Dendritic cell treated with granulocyte-macrophage colony-stimulating factor and Interleukin-4, amounts not matched to agents 40 ng/mL and 50 ng/mL, for 4 days (primary cell): ENCODE measurements around the gene P2RX3.

Source experiments
- H3K27ac Mint-ChIP-seq: one replicate; pipeline ENCODE4 v1.8.0; 2022; ENCODE audit warnings: mild to moderate bottlenecking, mixed read lengths
- H3K27me3 Mint-ChIP-seq: one replicate; pipeline ENCODE4 v1.8.0; 2022; ENCODE audit warnings: mild to moderate bottlenecking, mixed read lengths
- H3K36me3 Mint-ChIP-seq: one replicate; pipeline ENCODE4 v1.8.0; 2022; ENCODE audit warnings: low read depth, mixed read lengths
- H3K4me1 Mint-ChIP-seq: one replicate; pipeline ENCODE4 v1.8.0; 2022; ENCODE audit warnings: low read depth, mixed read lengths
- H3K4me3 Mint-ChIP-seq: one replicate; pipeline ENCODE4 v1.8.0; 2022; ENCODE audit warnings: mild to moderate bottlenecking, moderate library complexity, mixed read lengths
- H3K9me3 Mint-ChIP-seq: one replicate; pipeline ENCODE4 v1.8.0; 2022; ENCODE audit warnings: mixed read lengths
- intact Hi-C: fragments of 100-400 bp; cut with micrococcal nuclease; formaldehyde crosslinking; loops from one replicate; pipeline ENCODE4 v1.15.0; 2022

P2RX3 gene

GRCh38 chr11:57314221-57314973 lies 23.8 kb upstream of the P2RX3 start:
- H3K27me3 Mint-ChIP-seq, result peaks cover 11% of the 10 kb centered on the region
- no peak overlapping the region for H3K27ac Mint-ChIP-seq
- intact Hi-C loops, result no loop called here
- H3K4me3 Mint-ChIP-seq, result no peak overlapping the region
- no peaks in the 10 kb centered on the region for H3K9me3 Mint-ChIP-seq
- H3K4me1 Mint-ChIP-seq, result peaks cover 31% of the 10 kb centered on the region
- peaks cover 16% of the 10 kb centered on the region for H3K36me3 Mint-ChIP-seq

GRCh38 chr11:57315491-57315890 lies 22.7 kb upstream of the P2RX3 start:
- intact Hi-C loops, result no loop called here
- no peak overlapping the region for H3K4me3 Mint-ChIP-seq
- no peaks in the 10 kb centered on the region for H3K9me3 Mint-ChIP-seq
- peaks cover 20% of the 10 kb centered on the region for H3K4me1 Mint-ChIP-seq
- H3K27me3 Mint-ChIP-seq, result peaks cover 3% of the 10 kb centered on the region
- H3K27ac Mint-ChIP-seq, result no peak overlapping the region
- peaks cover 6% of the 10 kb centered on the region for H3K36me3 Mint-ChIP-seq

GRCh38 chr11:57316017-57316416 lies 22.1 kb upstream of the P2RX3 start:
- no peak overlapping the region for H3K27ac Mint-ChIP-seq
- peaks cover 6% of the 10 kb centered on the region for H3K36me3 Mint-ChIP-seq
- peaks cover 19% of the 10 kb centered on the region for H3K4me1 Mint-ChIP-seq
- intact Hi-C loops, result no loop called here
- peaks cover 3% of the 10 kb centered on the region for H3K27me3 Mint-ChIP-seq
- no peaks in the 10 kb centered on the region for H3K9me3 Mint-ChIP-seq
- no peak overlapping the region for H3K4me3 Mint-ChIP-seq

- no peak overlapping the region for H3K4me3 Mint-ChIP-seq
- H3K9me3 Mint-ChIP-seq, result no peaks in the 10 kb centered on the region
- no peaks in the 10 kb centered on the region for H3K27me3 Mint-ChIP-seq
- H3K36me3 Mint-ChIP-seq, result peaks cover 6% of the 10 kb centered on the region
- no peak overlapping the region for H3K27ac Mint-ChIP-seq
- H3K4me1 Mint-ChIP-seq, result peaks cover 32% of the 10 kb centered on the region
- intact Hi-C loops, result no loop called here
These were observed 20.0 kb upstream of the P2RX3 start for GRCh38 chr11:57318178-57318577.

GRCh38 chr11:57320067-57320718 lies 18.0 kb upstream of the P2RX3 start:
- peaks cover 44% of the 10 kb centered on the region for H3K4me1 Mint-ChIP-seq
- no peak overlapping the region for H3K27ac Mint-ChIP-seq
- H3K36me3 Mint-ChIP-seq, result peaks cover 6% of the 10 kb centered on the region
- H3K4me3 Mint-ChIP-seq, result no peak overlapping the region
- H3K9me3 Mint-ChIP-seq, result no peaks in the 10 kb centered on the region
- intact Hi-C loops, result no loop called here
- peaks cover 7% of the 10 kb centered on the region for H3K27me3 Mint-ChIP-seq

GRCh38 chr11:57320719-57321387 lies 17.3 kb upstream of the P2RX3 start:
- H3K36me3 Mint-ChIP-seq, result peaks cover 8% of the 10 kb centered on the region
- peak overlapping the region; percentile 16 for H3K27ac Mint-ChIP-seq
- H3K9me3 Mint-ChIP-seq, result no peaks in the 10 kb centered on the region
- peaks cover 7% of the 10 kb centered on the region for H3K27me3 Mint-ChIP-seq
- peaks cover 50% of the 10 kb centered on the region for H3K4me1 Mint-ChIP-seq
- no peak overlapping the region for H3K4me3 Mint-ChIP-seq
- intact Hi-C loops, result no loop called here

- H3K4me1 Mint-ChIP-seq, result peaks cover 58% of the 10 kb centered on the region
- peaks cover 16% of the 10 kb centered on the region for H3K36me3 Mint-ChIP-seq
- H3K27ac Mint-ChIP-seq, result no peak overlapping the region
- H3K9me3 Mint-ChIP-seq, result no peaks in the 10 kb centered on the region
- H3K27me3 Mint-ChIP-seq, result peaks cover 7% of the 10 kb centered on the region
- H3K4me3 Mint-ChIP-seq, result no peak overlapping the region
- intact Hi-C loops, result no loop called here
These were observed 16.5 kb upstream of the P2RX3 start for GRCh38 chr11:57321388-57322255.

GRCh38 chr11:57322256-57323166 lies 15.6 kb upstream of the P2RX3 start:
- Mint-ChIP-seq H3K27me3 (peaks cover 7% of the 10 kb centered on the region), H3K4me1 (peaks cover 60% of the 10 kb centered on the region), H3K27ac (peak overlapping the region; percentile 90)

GRCh38 chr11:57323167-57323854 lies 14.8 kb upstream of the P2RX3 start:
- H3K4me1 Mint-ChIP-seq, result peaks cover 55% of the 10 kb centered on the region
- H3K36me3 Mint-ChIP-seq, result peaks cover 33% of the 10 kb centered on the region
- peak overlapping the region; percentile 82 for H3K4me3 Mint-ChIP-seq
- intact Hi-C loops, result no loop called here
- peaks cover 7% of the 10 kb centered on the region for H3K27me3 Mint-ChIP-seq
- no peaks in the 10 kb centered on the region for H3K9me3 Mint-ChIP-seq
- H3K27ac Mint-ChIP-seq, result peak overlapping the region; percentile 90

More at GRCh38 chr11:57322256-57323166, 15.6 kb upstream of the P2RX3 start:
- Mint-ChIP-seq H3K9me3 (no peaks in the 10 kb centered on the region), H3K4me3 (no peak overlapping the region), H3K36me3 (peaks cover 25% of the 10 kb centered on the region)
- intact Hi-C loops, result no loop called here

- Mint-ChIP-seq H3K4me3 (peak overlapping the region; percentile 82), H3K4me1 (peaks cover 54% of the 10 kb centered on the region), H3K27ac (peak overlapping the region; percentile 90), H3K9me3 (no peaks in the 10 kb centered on the region), H3K27me3 (peaks cover 7% of the 10 kb centered on the region), H3K36me3 (peaks cover 38% of the 10 kb centered on the region)
- intact Hi-C loops, result no loop called here
These were observed 14.3 kb upstream of the P2RX3 start for GRCh38 chr11:57323855-57324153.

- Mint-ChIP-seq H3K36me3 (peaks cover 38% of the 10 kb centered on the region), H3K27me3 (peaks cover 7% of the 10 kb centered on the region), H3K4me1 (peaks cover 54% of the 10 kb centered on the region), H3K27ac (peak overlapping the region; percentile 90), H3K4me3 (peak overlapping the region; percentile 82), H3K9me3 (no peaks in the 10 kb centered on the region)
- intact Hi-C loops, result no loop called here
These were observed 13.8 kb upstream of the P2RX3 start for GRCh38 chr11:57324154-57324885.
